Cardiac muscle cell (in vitro differentiated cells and primary cell): Measurements from ENCODE around the gene NEGR1. TPM values are rescaled to one million over a fixed set of nuclear protein-coding genes. Genes with fewer than 3 reads are reported as not detected.

ENCODE experiments used
- DNase-seq, 2 donors: peaks; one replicate each; pipeline versions ENCODE4 v3.0.0 to v3.0.0-alpha.2; 2010 to 2017; ENCODE audit warnings: low read depth in 1 of 2, low spot score in 1 of 2
- H3K27ac ChIP-seq: fragments of 200-600 bp; sonication (generic); 2 replicates; pipeline ENCODE4 v1.5.1; 2016
- H3K27me3 ChIP-seq: fragments of 200-600 bp; sonication (generic); 2 replicates; pipeline ENCODE4 v1.6.0; 2016; ENCODE audit warnings: control low read depth
- H3K36me3 ChIP-seq: fragments of 200-600 bp; sonication (generic); 2 replicates; pipeline ENCODE4 v1.5.1; 2016; ENCODE audit warnings: control low read depth
- H3K4me1 ChIP-seq: fragments of 200-600 bp; sonication (generic); 2 replicates; pipeline ENCODE4 v1.8.1; 2017; ENCODE audit warnings: low read depth, mild to moderate bottlenecking, mixed run types
- H3K4me3 ChIP-seq: fragments of 200-600 bp; sonication (generic); 2 replicates; pipeline ENCODE4 v1.5.1; 2016; ENCODE audit warnings: mild to moderate bottlenecking
- H3K9me3 ChIP-seq: fragments of 200-600 bp; sonication (generic); 2 replicates; pipeline ENCODE4 v1.5.1; 2017; ENCODE audit warnings: low read depth, mild to moderate bottlenecking, control low read depth
- polyA plus RNA-seq: library from polyadenylated mRNA; unstranded; fragments of >200 nt; fragmentation: Nextera tagmentation; extraction: Ambion mirVana; gene quantifications from 2 replicates; pipeline ENCODE4 v1.2.1, GENCODE V29; 2016
- total RNA-seq: library from RNA; depleted of rRNA; stranded (reverse); fragments of >200 nt; gene quantifications from 2 replicates; pipeline ENCODE4 v1.2.3, GENCODE V29; 2016
- TF ChIP-seq, protein P1 (sequence below): IDR thresholded peaks from 2 replicates; pipeline ENCODE4 v1.5.1; 2012; ENCODE audit warnings: low read depth, mild to moderate bottlenecking, low read length

Gene NEGR1
- total and polyA plus RNA-seq, 2 experiments from 2014 or later = 0.06 to 0.20 TPM

DNA sequence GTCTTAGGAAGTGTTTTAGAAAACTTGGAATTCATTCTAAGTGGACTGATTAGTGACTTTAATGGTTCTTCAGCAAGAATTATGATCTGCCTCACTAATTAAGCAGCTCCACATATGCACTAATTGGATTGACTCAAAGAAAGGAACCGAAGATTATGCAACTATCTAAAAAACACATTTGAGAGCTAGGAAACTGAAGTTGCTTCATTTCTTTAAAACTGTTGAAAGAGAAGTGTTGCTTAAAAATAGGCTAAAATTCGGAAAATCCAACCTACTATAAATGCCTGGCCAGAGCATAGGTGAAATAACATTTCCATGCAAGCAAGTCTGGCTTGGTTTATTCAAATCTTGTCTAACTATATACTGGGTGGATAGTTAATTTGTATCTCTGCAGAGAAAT, 698.6 kb downstream of the NEGR1 start:
- no peak overlapping the region for H3K4me3 ChIP-seq
- no peak overlapping the region for H3K27ac ChIP-seq
- H3K27me3 ChIP-seq = no peaks in the 10 kb centered on the region
- H3K36me3 ChIP-seq = no peaks in the 10 kb centered on the region
- no peaks in the 10 kb centered on the region for H3K9me3 ChIP-seq
- no peaks in the 10 kb centered on the region for H3K4me1 ChIP-seq
- DNase-seq = no peak
- TF ChIP-seq, protein P1, sequence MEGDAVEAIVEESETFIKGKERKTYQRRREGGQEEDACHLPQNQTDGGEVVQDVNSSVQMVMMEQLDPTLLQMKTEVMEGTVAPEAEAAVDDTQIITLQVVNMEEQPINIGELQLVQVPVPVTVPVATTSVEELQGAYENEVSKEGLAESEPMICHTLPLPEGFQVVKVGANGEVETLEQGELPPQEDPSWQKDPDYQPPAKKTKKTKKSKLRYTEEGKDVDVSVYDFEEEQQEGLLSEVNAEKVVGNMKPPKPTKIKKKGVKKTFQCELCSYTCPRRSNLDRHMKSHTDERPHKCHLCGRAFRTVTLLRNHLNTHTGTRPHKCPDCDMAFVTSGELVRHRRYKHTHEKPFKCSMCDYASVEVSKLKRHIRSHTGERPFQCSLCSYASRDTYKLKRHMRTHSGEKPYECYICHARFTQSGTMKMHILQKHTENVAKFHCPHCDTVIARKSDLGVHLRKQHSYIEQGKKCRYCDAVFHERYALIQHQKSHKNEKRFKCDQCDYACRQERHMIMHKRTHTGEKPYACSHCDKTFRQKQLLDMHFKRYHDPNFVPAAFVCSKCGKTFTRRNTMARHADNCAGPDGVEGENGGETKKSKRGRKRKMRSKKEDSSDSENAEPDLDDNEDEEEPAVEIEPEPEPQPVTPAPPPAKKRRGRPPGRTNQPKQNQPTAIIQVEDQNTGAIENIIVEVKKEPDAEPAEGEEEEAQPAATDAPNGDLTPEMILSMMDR = no peak

DNA sequence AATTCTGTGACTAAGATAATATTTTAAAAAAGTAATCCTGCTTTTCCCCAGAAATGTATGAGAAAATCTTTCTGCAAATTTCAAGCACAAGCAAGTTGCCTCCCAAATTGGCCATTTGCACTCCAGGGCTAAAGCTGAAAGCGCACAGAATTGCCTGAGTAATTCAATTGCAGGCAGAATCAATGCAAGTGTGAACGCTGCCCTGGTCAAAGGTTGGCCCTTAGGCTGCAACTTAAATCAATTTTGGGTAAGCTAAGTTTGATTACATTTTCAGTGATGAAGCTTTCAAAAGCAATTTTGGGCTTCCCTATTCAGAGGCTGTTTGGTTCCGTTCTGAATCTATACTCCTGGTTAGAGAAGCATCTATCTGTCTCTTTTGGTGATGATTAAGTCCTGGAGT, 699.7 kb downstream of the NEGR1 start:
- H3K4me1 ChIP-seq = no peaks in the 10 kb centered on the region
- H3K9me3 ChIP-seq = no peaks in the 10 kb centered on the region
- no peaks in the 10 kb centered on the region for H3K36me3 ChIP-seq
- no peak overlapping the region for H3K4me3 ChIP-seq
- TF ChIP-seq, protein P1 = no peak
- no peak overlapping the region for H3K27ac ChIP-seq
- no peak for DNase-seq
- H3K27me3 ChIP-seq = no peaks in the 10 kb centered on the region

DNA sequence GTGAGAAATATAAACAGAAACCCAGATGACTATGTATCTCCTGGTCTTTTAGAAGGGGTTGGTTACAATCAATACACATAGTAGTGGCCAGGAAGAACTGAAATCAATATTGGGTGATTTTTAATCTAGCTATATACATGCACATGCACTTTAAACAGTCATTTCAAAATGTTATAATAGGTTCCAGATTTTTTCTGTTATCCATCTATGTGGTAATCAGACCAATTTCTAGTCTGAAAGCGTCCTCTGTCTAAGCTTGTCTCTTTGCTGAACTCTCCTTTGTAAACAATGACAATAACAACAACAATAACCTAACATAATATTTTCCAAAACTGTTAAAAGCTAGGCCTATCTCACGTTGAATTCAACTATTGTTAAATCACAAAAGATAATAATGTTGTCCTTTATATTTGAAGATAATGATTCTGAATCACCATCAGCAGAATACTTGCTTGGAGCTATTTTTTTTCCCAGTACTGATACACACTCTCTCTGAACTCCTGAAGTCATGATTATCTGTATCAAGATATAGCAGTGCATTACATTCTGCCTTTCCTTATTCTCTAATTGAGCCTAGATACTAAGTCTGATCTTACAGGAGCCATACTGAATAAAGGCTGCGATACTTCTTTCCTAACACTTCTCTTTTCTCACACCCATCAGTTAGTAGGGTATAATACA, 704.7 kb downstream of the NEGR1 start:
- DNase-seq = no peak
- Histone ChIP-seq H3K4me1 (no peaks in the 10 kb centered on the region), H3K9me3 (no peaks in the 10 kb centered on the region), H3K36me3 (no peaks in the 10 kb centered on the region), H3K27me3 (no peaks in the 10 kb centered on the region), H3K27ac (no peak overlapping the region), H3K4me3 (no peak overlapping the region)
- TF ChIP-seq, protein P1 = no peak

DNA sequence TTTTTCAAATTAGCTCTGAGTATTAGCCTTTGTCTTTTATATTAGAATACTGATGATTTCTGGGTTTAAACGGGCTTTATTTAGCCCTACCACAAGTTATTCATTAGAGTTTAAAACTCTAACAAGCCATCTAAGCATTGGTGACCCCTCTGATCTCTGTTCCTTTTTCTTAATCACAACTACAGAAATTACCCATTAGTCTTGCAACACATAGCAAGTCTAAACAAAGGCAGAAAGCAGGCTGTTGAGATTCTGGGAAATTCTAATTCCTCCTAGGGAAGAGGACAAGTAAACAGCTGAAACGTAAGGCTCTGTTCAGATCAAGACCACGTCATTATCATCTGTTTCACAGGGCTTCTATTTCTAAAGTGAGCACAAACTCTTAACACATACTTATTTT, 710.3 kb downstream of the NEGR1 start:
- DNase-seq = no peak
- no peak overlapping the region for H3K4me3 ChIP-seq

DNA sequence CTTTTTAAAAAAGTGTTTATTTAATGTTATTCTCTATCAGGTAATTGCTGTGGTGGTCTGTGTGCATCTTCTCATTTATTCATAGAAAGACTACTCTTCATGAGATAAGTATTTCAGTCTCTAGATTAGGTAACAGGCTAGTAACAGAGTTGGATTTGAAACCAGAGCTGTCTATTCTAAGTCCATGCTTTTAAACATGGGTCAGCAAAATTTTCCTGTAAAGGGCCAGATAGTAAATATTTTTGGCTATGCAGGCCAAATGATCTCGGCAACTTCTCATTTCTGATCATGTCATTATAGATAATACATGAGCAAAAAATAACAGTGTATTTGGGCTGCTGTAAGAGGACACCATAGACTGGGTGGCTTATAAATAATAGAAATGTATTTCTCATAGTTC, 715.9 kb downstream of the NEGR1 start:
- H3K9me3 ChIP-seq = no peaks in the 10 kb centered on the region
- H3K4me3 ChIP-seq = no peak overlapping the region
- TF ChIP-seq, protein P1 = no peak
- H3K27ac ChIP-seq = no peak overlapping the region
- H3K4me1 ChIP-seq = no peaks in the 10 kb centered on the region
- H3K36me3 ChIP-seq = no peaks in the 10 kb centered on the region
- DNase-seq = no peak
- no peaks in the 10 kb centered on the region for H3K27me3 ChIP-seq

More for the DNA sequence above, 710.3 kb downstream of the NEGR1 start:
- no peaks in the 10 kb centered on the region for H3K36me3 ChIP-seq
- no peaks in the 10 kb centered on the region for H3K27me3 ChIP-seq
- TF ChIP-seq, protein P1 = no peak
- H3K9me3 ChIP-seq = no peaks in the 10 kb centered on the region
- H3K27ac ChIP-seq = no peak overlapping the region
- H3K4me1 ChIP-seq = no peaks in the 10 kb centered on the region
